ENCODE results near the gene CFAP70. TPM values are rescaled to one million over a fixed set of nuclear protein-coding genes. Genes with fewer than 3 reads are reported as not detected.
"Not testable (repeated sequence)": the region's sequence is repeated elsewhere in the genome, so short reads cannot be mapped to it uniquely, and the experiment has no call there.

CFAP70 gene
- total RNA-seq, 1 experiment from 2014 or later = 0.10 TPM

DNA sequence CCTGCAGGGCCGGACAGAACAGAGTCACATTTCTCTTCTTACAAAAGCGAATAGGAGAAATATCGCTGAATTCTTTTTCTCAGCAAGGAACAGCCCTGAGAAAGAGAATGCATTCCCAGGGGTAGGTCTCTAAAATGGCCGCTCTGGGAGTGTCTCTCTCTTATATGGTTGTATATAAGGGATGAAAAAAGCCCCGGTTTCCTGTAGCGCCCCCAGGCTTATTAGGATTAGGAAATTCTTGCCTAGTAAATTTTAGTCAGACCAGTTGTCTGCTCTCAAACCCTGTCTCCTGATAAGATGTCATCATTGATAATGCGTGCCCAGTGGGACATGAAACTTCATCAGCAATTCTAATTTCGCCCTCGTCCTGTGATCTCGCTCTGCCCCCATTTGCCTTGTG, 100.1 kb downstream of the CFAP70 start:
- POLR2A ChIA-PET; H3K36me3 ChIP-seq (ENCODE audit: control insufficient read depth, insufficient read depth, low read length); H3K27me3 ChIP-seq (ENCODE audit: control insufficient read depth, insufficient read depth, low read length); ATAC-seq; intact Hi-C loops (cut with micrococcal nuclease; ENCODE audit: unreplicated experiment); H3K4me1 ChIP-seq (ENCODE audit: control insufficient read depth, insufficient read depth, low read length); BruUV-seq (replicated peaks); H3K4me3 ChIP-seq (ENCODE audit: low read depth in 2 of 2, low read length in 2 of 2); H3K27ac ChIP-seq (ENCODE audit: low read length); DNase-seq (ENCODE audit: low read depth, low spot score); in situ Hi-C loops (cut with HindIII; ENCODE audit: low pct_unique_long_range_greater_than_20kb, low sequenced_read_pairs); CTCF ChIA-PET; H3K9me3 ChIP-seq (ENCODE audit: control insufficient read depth, insufficient read depth, low read depth, low read length): not testable (repeated sequence)
- TF ChIP-seq, protein P1, sequence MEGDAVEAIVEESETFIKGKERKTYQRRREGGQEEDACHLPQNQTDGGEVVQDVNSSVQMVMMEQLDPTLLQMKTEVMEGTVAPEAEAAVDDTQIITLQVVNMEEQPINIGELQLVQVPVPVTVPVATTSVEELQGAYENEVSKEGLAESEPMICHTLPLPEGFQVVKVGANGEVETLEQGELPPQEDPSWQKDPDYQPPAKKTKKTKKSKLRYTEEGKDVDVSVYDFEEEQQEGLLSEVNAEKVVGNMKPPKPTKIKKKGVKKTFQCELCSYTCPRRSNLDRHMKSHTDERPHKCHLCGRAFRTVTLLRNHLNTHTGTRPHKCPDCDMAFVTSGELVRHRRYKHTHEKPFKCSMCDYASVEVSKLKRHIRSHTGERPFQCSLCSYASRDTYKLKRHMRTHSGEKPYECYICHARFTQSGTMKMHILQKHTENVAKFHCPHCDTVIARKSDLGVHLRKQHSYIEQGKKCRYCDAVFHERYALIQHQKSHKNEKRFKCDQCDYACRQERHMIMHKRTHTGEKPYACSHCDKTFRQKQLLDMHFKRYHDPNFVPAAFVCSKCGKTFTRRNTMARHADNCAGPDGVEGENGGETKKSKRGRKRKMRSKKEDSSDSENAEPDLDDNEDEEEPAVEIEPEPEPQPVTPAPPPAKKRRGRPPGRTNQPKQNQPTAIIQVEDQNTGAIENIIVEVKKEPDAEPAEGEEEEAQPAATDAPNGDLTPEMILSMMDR (IDR thresholded peaks at IDR 0.05) = 0 out of 2 replicates have a peak, but pooled peaks have one; percentile 7

DNA sequence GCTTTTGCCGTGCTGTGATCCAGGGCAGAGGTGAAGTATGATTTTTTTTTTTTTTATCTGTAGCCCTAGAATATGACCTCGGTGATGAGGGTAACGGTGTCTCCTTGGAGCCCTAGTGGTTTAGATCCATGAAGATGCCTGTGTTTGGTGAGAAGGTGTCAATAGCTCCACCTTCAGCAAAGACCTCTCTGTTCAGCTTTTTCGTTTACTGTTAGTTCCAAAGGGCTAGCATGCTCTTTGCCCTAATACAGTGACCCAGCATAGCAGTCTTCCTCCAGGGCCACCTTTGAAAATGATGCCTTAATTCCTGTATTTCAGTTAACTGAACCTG, 105.5 kb downstream of the CFAP70 start:
- ChIA-PET CTCF (interaction anchor here (0.6 to 0.7 kb wide), 2 partner anchors 82 to 181 kb away, joined by 4 to 10 read pairs; no protein-coding TSS in a partner anchor), POLR2A (interaction anchor here (0.5 to 0.7 kb wide), 2 partner anchors 29 to 261 kb away, joined by 3 to 4 read pairs; no protein-coding TSS in a partner anchor)
- H3K9me3 ChIP-seq (ENCODE audit: control insufficient read depth, insufficient read depth, low read depth, low read length) = no peaks in the 10 kb centered on the region
- H3K36me3 ChIP-seq (ENCODE audit: control insufficient read depth, insufficient read depth, low read length) = peaks cover 10% of the 10 kb centered on the region; the same call in 1 of the 2 replicates
- in situ Hi-C loops (cut with HindIII; ENCODE audit: low pct_unique_long_range_greater_than_20kb, low sequenced_read_pairs) (no loop called here), intact Hi-C loops (cut with micrococcal nuclease; ENCODE audit: unreplicated experiment) (no loop called here)
- peaks cover 25% of the 10 kb centered on the region for H3K4me1 ChIP-seq (ENCODE audit: control insufficient read depth, insufficient read depth, low read length)
- DNase-seq (ENCODE audit: low read depth, low spot score) = no peak
- TF ChIP-seq TCF7L2 (IDR thresholded peaks at IDR 0.05; ENCODE audit: low read depth, low read length) = no peak
- TF ChIP-seq, protein P1 (IDR thresholded peaks at IDR 0.05) = 0 out of 2 replicates have a peak, but pooled peaks have one; percentile 25
- H3K4me3 ChIP-seq (ENCODE audit: low read depth in 2 of 2, low read length in 2 of 2) = peak overlapping the region; percentile 96 to 100
- peak overlapping the region; percentile 99 for H3K27ac ChIP-seq (ENCODE audit: low read length)
- H3K27me3 ChIP-seq (ENCODE audit: control insufficient read depth, insufficient read depth, low read length) = no peaks in the 10 kb centered on the region
- no peak for ATAC-seq
- BruUV-seq (replicated peaks) = no TSS peak

DNA sequence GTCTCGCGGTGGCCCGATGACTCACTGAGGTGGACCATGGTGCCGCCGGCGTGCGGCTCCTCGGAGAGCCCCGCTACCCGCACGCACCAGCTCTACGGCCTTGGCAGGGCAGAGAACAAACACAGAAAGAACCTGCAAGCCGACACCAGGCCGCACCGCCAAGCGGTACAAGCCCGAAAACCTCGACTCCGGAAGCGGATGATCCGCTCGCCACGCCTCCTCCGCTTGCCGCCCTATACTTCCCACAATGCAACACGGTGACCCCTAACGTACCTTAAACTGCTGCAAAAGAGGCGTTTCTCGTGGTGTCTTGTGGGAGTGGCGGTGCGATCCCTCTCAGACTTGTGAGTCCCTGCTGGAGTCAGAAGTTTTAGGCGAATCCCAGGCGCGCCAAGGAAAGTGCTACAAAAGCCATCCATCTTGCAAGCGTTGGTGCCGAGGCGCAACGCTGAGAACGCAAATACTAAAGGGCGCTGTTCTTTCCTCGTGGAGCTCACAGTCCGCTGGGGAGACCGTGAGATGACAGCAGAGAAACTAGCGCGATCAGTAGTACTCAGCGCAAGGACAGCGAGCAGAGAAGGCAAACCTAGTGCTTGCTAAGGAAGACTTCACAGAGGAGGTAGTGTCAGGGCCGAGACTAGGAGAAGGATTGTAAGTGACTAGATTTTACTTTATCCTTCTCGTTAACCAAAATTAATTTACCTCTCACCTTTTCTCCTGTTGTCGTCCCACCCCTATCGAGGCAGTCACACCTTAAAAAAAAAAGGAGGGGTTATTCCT, 106.0 kb downstream of the CFAP70 start, which contains the start of gene MRPS16:
TSS of gene MRPS16 (minus strand) at position 200 of the 780 bp plus-strand sequence. CDS start at position 38, 162 bp downstream.
- Histone ChIP-seq H3K4me3 (ENCODE audit: low read depth in 2 of 2, low read length in 2 of 2) (peak within 1 kb of the TSS; percentile 96 to 100), H3K4me1 (ENCODE audit: control insufficient read depth, insufficient read depth, low read length) (peaks cover 31% of the 10 kb centered on the region), H3K9me3 (ENCODE audit: control insufficient read depth, insufficient read depth, low read depth, low read length) (no peaks in the 10 kb centered on the region), H3K27ac (ENCODE audit: low read length) (peak within 1 kb of the TSS; percentile 99), H3K27me3 (ENCODE audit: control insufficient read depth, insufficient read depth, low read length) (no peaks in the 10 kb centered on the region), H3K36me3 (ENCODE audit: control insufficient read depth, insufficient read depth, low read length) (peaks cover 10% of the 10 kb centered on the region; the same call in 1 of the 2 replicates)
- CTCF ChIA-PET = interaction anchor here (0.6 to 0.7 kb wide), 2 partner anchors 12 to 82 kb away, joined by 3 to 10 read pairs; no protein-coding TSS in a partner anchor
- intact Hi-C loops (cut with micrococcal nuclease; ENCODE audit: unreplicated experiment) = no loop called here
- TF ChIP-seq POLR2AphosphoS5 (IDR thresholded peaks at IDR 0.05; ENCODE audit: low read depth, low read length) = peak; percentile 99
- peak; percentile 84; the same call in 1 of the 2 replicates for TF ChIP-seq SIN3A (IDR thresholded peaks at IDR 0.05; ENCODE audit: borderline replicate concordance, insufficient read depth, low read depth, low read length)
- TF ChIP-seq, protein P1 (IDR thresholded peaks at IDR 0.05) = no peak
- TF ChIP-seq, protein P2, sequence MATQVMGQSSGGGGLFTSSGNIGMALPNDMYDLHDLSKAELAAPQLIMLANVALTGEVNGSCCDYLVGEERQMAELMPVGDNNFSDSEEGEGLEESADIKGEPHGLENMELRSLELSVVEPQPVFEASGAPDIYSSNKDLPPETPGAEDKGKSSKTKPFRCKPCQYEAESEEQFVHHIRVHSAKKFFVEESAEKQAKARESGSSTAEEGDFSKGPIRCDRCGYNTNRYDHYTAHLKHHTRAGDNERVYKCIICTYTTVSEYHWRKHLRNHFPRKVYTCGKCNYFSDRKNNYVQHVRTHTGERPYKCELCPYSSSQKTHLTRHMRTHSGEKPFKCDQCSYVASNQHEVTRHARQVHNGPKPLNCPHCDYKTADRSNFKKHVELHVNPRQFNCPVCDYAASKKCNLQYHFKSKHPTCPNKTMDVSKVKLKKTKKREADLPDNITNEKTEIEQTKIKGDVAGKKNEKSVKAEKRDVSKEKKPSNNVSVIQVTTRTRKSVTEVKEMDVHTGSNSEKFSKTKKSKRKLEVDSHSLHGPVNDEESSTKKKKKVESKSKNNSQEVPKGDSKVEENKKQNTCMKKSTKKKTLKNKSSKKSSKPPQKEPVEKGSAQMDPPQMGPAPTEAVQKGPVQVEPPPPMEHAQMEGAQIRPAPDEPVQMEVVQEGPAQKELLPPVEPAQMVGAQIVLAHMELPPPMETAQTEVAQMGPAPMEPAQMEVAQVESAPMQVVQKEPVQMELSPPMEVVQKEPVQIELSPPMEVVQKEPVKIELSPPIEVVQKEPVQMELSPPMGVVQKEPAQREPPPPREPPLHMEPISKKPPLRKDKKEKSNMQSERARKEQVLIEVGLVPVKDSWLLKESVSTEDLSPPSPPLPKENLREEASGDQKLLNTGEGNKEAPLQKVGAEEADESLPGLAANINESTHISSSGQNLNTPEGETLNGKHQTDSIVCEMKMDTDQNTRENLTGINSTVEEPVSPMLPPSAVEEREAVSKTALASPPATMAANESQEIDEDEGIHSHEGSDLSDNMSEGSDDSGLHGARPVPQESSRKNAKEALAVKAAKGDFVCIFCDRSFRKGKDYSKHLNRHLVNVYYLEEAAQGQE (IDR thresholded peaks at IDR 0.05; ENCODE audit: insufficient read depth in 1 of 2, low read depth in 2 of 2, low read length in 1 of 2) = 0 out of 4 replicates have a peak, but pooled peaks have one; percentile 20
- DNase-seq (ENCODE audit: low read depth, low spot score) (peak; percentile 88), ATAC-seq (peak; percentile 95)
- BruUV-seq (replicated peaks) = TSS peak; percentile 94
- POLR2A ChIA-PET = interaction anchor here (0.5 to 0.7 kb wide), 5 partner anchors 25 to 378 kb away, joined by 3 to 5 read pairs (median 4); partner anchors contain the start of gene P4HA1
- in situ Hi-C loops (cut with HindIII; ENCODE audit: low pct_unique_long_range_greater_than_20kb, low sequenced_read_pairs) = no loop called here

Measured in Panc1 (cell line).